Stimulated activated CD8-positive, alpha-beta memory T cell treated with anti-CD3 and anti-CD28 coated beads, Interleukin-15, amount 100 ng/mL, for 1 hour (primary cell): Measurements from ENCODE around the gene MYRF.

Experiments used
- DNase-seq: peaks from one replicate; pipeline ENCODE4 v3.0.0-alpha.2; 2020; ENCODE audit warnings: low read depth

MYRF gene

GRCh38 chr11:61795459-61795858 lies 43.0 kb downstream of the MYRF start:
- DNase-seq, result no peak

- DNase-seq, result no peak
Observed at GRCh38 chr11:61795876-61796526, 43.6 kb downstream of the MYRF start.

GRCh38 chr11:61797263-61797944 lies 45.0 kb downstream of the MYRF start:
- peak; percentile 62 for DNase-seq

GRCh38 chr11:61799665-61800284 lies 47.3 kb downstream of the MYRF start:
- no peak for DNase-seq

- no peak for DNase-seq
Observed at GRCh38 chr11:61800331-61801281, 48.2 kb downstream of the MYRF start.

- no peak for DNase-seq
Observed at GRCh38 chr11:61802605-61803004, 50.2 kb downstream of the MYRF start.

- DNase-seq, result no peak
Observed at GRCh38 chr11:61803889-61804647, 51.6 kb downstream of the MYRF start.

- no peak for DNase-seq
Observed at GRCh38 chr11:61805146-61805545, 52.7 kb downstream of the MYRF start.

GRCh38 chr11:61806785-61807184 lies 54.3 kb downstream of the MYRF start:
- DNase-seq, result no peak

GRCh38 chr11:61810671-61811175 lies 58.3 kb downstream of the MYRF start:
- no peak for DNase-seq

GRCh38 chr11:61811831-61812230 lies 59.4 kb downstream of the MYRF start:
- no peak for DNase-seq

GRCh38 chr11:61812736-61813411 lies 60.4 kb downstream of the MYRF start:
- DNase-seq, result no peak

- no peak for DNase-seq
Observed at GRCh38 chr11:61814247-61814957, 62.0 kb downstream of the MYRF start.

GRCh38 chr11:61814958-61815789 lies 62.7 kb downstream of the MYRF start:
- DNase-seq, result no peak

GRCh38 chr11:61815790-61816735 lies 63.6 kb downstream of the MYRF start:
- DNase-seq, result no peak

- DNase-seq, result no peak
Observed at GRCh38 chr11:61816736-61817455, 64.5 kb downstream of the MYRF start, which contains the start of gene FADS1. Gene FADS1 (minus strand): TSS chr11:61817003. CDS start chr11:61816929, 74 bp downstream.
